ENCODE data around the gene DDX20. TPM values are rescaled to one million over a fixed set of nuclear protein-coding genes. Genes with fewer than 3 reads are reported as not detected.

Gene DDX20, protein sequence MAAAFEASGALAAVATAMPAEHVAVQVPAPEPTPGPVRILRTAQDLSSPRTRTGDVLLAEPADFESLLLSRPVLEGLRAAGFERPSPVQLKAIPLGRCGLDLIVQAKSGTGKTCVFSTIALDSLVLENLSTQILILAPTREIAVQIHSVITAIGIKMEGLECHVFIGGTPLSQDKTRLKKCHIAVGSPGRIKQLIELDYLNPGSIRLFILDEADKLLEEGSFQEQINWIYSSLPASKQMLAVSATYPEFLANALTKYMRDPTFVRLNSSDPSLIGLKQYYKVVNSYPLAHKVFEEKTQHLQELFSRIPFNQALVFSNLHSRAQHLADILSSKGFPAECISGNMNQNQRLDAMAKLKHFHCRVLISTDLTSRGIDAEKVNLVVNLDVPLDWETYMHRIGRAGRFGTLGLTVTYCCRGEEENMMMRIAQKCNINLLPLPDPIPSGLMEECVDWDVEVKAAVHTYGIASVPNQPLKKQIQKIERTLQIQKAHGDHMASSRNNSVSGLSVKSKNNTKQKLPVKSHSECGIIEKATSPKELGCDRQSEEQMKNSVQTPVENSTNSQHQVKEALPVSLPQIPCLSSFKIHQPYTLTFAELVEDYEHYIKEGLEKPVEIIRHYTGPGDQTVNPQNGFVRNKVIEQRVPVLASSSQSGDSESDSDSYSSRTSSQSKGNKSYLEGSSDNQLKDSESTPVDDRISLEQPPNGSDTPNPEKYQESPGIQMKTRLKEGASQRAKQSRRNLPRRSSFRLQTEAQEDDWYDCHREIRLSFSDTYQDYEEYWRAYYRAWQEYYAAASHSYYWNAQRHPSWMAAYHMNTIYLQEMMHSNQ
- total RNA-seq (10 to 100 TPM; 10.6 to 12.2 TPM), polyA plus RNA-seq (ENCODE audit: insufficient read length in 6 of 6) (10 to 100 TPM; 17.7 to 22.8 (median 19.4) TPM)
- long read RNA-seq, donor 1, full-length matches to known transcripts = 5 of 17 reads
- long read RNA-seq, donor 1, partial matches to known transcripts = 12 of 17 reads
- long read RNA-seq, donor 1, other reads (novel, unspliced or antisense) = 0 of 17 reads
- long read RNA-seq, donor 2, partial matches to known transcripts = 9 of 13 reads
- long read RNA-seq, donor 2, other reads (novel, unspliced or antisense) = 0 of 13 reads
- long read RNA-seq, donor 3, full-length matches to known transcripts = 4 of 12 reads
- long read RNA-seq, donor 3, partial matches to known transcripts = 8 of 12 reads
- long read RNA-seq, donor 3, other reads (novel, unspliced or antisense) = 0 of 12 reads
- long read RNA-seq, donor 4, full-length matches to known transcripts = 1 of 2 reads
- long read RNA-seq, donor 4, partial matches to known transcripts = 1 of 2 reads
- long read RNA-seq, donor 4, other reads (novel, unspliced or antisense) = 0 of 2 reads
- long read RNA-seq, donor 5, full-length matches to known transcripts = 7 of 15 reads
- long read RNA-seq, donor 5, partial matches to known transcripts = 8 of 15 reads
- long read RNA-seq, donor 5, other reads (novel, unspliced or antisense) = 0 of 15 reads
- long read RNA-seq, donor 6, full-length matches to known transcripts = 7 of 23 reads
- long read RNA-seq, donor 6, partial matches to known transcripts = 16 of 23 reads
- long read RNA-seq, donor 6, other reads (novel, unspliced or antisense) = 0 of 23 reads
- long read RNA-seq, donor 7, full-length matches to known transcripts = 2 of 2 reads
- long read RNA-seq, donor 7, partial matches to known transcripts = 0 of 2 reads
- long read RNA-seq, donor 7, other reads (novel, unspliced or antisense) = 0 of 2 reads
- long read RNA-seq, donor 8, full-length matches to known transcripts = 9 of 9 reads
- long read RNA-seq, donor 8, partial matches to known transcripts = 0 of 9 reads
- long read RNA-seq, donor 8, other reads (novel, unspliced or antisense) = 0 of 9 reads
- long read RNA-seq, donor 9 = 0 reads
- long read RNA-seq, donor 10, full-length matches to known transcripts = 2 of 2 reads
- long read RNA-seq, donor 10, partial matches to known transcripts = 0 of 2 reads
- long read RNA-seq, donor 10, other reads (novel, unspliced or antisense) = 0 of 2 reads
- long read RNA-seq, donor 11, full-length matches to known transcripts = 2 of 14 reads
- long read RNA-seq, donor 11, partial matches to known transcripts = 12 of 14 reads
- long read RNA-seq, donor 11, other reads (novel, unspliced or antisense) = 0 of 14 reads
- long read RNA-seq, donor 12, full-length matches to known transcripts = 3 of 10 reads
- long read RNA-seq, donor 12, partial matches to known transcripts = 7 of 10 reads
- long read RNA-seq, donor 12, other reads (novel, unspliced or antisense) = 0 of 10 reads

DNA sequence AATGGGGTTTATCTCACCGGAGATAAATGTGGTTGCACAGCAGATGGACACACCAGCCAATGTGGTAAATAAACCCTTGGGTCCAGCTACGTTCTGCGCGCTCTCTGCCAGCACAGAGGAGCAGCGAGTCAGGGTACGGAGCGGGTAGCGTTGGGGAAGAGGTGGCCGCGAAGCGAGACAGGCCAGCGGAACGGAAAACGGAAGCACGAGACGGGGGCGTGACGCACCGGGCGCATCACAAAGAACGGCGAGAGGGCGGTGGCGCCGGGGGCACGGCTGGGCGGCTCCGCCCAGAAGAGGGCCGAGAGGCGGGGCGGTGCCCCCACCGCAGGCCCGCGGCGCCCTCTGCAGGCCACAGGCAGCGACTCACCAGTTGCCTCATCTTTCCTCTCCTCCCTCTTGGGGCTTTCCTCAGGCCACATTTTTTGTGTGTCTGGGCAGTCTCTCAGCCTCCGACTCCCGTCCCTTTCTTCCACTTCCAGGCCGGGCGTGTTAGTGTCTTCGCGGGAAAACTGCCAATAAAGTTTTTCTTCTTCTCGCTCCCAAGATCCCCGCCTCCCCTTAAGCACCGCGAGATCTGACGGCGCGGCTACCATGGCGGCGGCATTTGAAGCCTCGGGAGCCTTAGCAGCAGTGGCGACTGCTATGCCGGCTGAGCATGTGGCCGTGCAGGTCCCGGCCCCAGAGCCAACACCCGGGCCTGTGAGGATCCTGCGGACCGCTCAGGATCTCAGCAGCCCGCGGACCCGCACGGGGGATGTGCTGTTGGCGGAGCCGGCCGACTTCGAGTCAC, at the start of gene DDX20:
Gene DDX20 (plus strand): TSS at position 571 of the 793 bp plus-strand sequence. CDS start 24 bp downstream, at position 595.
- Histone ChIP-seq H3K27me3 (no peaks in the 10 kb centered on the region), H3K9me3 (no peaks in the 10 kb centered on the region), H3K36me3 (peaks cover 0 to 15% of the 10 kb centered on the region in 2 donors), H3K27ac (peak within 1 kb of the TSS; percentile 92 to 95), H3K4me3 (peak within 1 kb of the TSS; percentile 63 to 78), H3K4me1 (peaks cover 12 to 28% of the 10 kb centered on the region in 2 donors)
- intact Hi-C loops (cut with DNase I) = loop anchor here in 1 of 2 donors (10.0 kb wide), 1 partner anchor 251 kb away; the partner anchor contains the start of genes ADORA3 and TMIGD3
- TF ChIP-seq, protein P1, sequence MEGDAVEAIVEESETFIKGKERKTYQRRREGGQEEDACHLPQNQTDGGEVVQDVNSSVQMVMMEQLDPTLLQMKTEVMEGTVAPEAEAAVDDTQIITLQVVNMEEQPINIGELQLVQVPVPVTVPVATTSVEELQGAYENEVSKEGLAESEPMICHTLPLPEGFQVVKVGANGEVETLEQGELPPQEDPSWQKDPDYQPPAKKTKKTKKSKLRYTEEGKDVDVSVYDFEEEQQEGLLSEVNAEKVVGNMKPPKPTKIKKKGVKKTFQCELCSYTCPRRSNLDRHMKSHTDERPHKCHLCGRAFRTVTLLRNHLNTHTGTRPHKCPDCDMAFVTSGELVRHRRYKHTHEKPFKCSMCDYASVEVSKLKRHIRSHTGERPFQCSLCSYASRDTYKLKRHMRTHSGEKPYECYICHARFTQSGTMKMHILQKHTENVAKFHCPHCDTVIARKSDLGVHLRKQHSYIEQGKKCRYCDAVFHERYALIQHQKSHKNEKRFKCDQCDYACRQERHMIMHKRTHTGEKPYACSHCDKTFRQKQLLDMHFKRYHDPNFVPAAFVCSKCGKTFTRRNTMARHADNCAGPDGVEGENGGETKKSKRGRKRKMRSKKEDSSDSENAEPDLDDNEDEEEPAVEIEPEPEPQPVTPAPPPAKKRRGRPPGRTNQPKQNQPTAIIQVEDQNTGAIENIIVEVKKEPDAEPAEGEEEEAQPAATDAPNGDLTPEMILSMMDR (IDR thresholded peaks at IDR 0.05) = peak; percentile 80 to 83
- DNase-seq (peak; percentile 94 to 99 (median 98)), ATAC-seq (peak; percentile 99)

DNA sequence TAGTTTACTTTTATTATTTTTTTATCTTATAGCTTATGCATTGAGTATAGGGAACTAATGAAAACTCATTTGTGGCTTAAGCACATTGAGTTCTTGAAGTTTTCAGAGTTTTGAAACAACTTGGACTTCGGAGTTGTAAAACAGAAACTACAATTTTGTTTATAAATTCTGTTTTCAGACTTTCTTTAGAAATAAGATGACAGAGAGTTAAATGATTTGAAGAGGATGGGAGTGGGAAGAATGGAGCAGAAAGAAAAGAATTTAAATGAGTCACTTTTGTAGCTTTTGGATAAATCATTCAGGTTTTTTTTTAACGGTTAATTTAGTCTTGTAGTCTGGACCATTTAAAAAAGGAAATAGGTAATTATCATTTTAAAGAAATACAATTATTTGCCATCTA, 48.8 kb upstream of the DDX20 start:
- Histone ChIP-seq H3K27ac (no peak overlapping the region), H3K27me3 (no peaks in the 10 kb centered on the region), H3K9me3 (no peaks in the 10 kb centered on the region), H3K4me3 (no peak overlapping the region), H3K4me1 (peaks cover 0 to 12% of the 10 kb centered on the region in 2 donors), H3K36me3 (peaks cover 0 to 68% of the 10 kb centered on the region in 2 donors)
- TF ChIP-seq, protein P1 (IDR thresholded peaks at IDR 0.05) = no peak
- no peak for DNase-seq
- ATAC-seq = no peak
- intact Hi-C loops (cut with DNase I) = no loop called here

DNA sequence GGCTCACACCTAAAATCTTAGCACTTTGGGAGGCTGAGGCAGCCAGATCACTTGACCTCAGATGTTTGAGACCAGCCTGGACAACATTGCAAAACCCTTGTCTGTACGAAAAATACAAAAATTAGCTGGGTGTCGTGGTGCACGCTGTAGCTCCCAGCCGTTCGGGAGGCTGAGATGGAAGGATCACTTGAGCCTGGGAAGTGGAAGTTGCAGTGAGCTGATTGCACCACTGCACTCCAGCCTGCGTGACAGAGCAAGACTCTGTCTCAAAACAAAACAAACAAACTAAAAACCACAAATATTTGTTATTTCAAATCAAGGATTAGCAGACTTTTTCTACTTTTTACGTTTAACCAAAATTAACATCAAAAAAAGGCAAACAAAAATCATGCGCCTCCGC, 47.8 kb upstream of the DDX20 start:
- Histone ChIP-seq H3K4me1 (peaks cover 0 to 12% of the 10 kb centered on the region in 2 donors), H3K4me3 (no peak overlapping the region), H3K36me3 (peaks cover 0 to 71% of the 10 kb centered on the region in 2 donors), H3K27ac (peak overlapping the region in 1 of 2 donors; percentile 63), H3K9me3 (no peaks in the 10 kb centered on the region), H3K27me3 (no peaks in the 10 kb centered on the region)
- no peak for DNase-seq
- intact Hi-C loops (cut with DNase I) = no loop called here
- peak; percentile 64 for ATAC-seq
- TF ChIP-seq, protein P1 (IDR thresholded peaks at IDR 0.05) = no peak

All from left lung (tissue), 14 donors.